K562 (cell line): ENCODE data around the gene TPK1. TPM values are rescaled to one million over a fixed set of nuclear protein-coding genes. Genes with fewer than 3 reads are reported as not detected.

Experiments used
- CCNT2 ChIP-seq: IDR thresholded peaks from 2 replicates; pipeline ENCODE4 v1.6.1; 2011; ENCODE audit warnings: borderline replicate concordance, low read depth, mild to moderate bottlenecking, moderate library complexity, mixed read lengths, low read length; ENCODE audit not compliant: insufficient read length; ENCODE audit errors: extremely low read depth
- CHD4 ChIP-seq: fragments of 200-600 bp; sonication (generic); IDR thresholded peaks from 3 replicates; pipeline ENCODE4 v1.6.1; 2012; ENCODE audit warnings: low read depth, mild to moderate bottlenecking, mixed read lengths, low read length, inconsistent platforms; ENCODE audit not compliant: insufficient read depth, insufficient replicate concordance, poor library complexity, severe bottlenecking
- E2F3 ChIP-seq: fragments of 250-450 bp; sonication (Bioruptor Pico); IDR thresholded peaks from 2 replicates; pipeline ENCODE4 v1.4.0; 2020; ENCODE audit warnings: mild to moderate bottlenecking
- ELF2 ChIP-seq: fragments of 250-450 bp; sonication (Bioruptor Pico); IDR thresholded peaks from 2 replicates; pipeline ENCODE4 v1.5.0; 2021; ENCODE audit warnings: mild to moderate bottlenecking
- HDAC6 ChIP-seq: IDR thresholded peaks from 2 replicates; pipeline ENCODE4 v1.6.1; 2012; ENCODE audit warnings: low read depth, mild to moderate bottlenecking, control low read depth, inconsistent platforms, low read length, moderate library complexity
- HEY1 ChIP-seq: fragments of 250-450 bp; sonication (Bioruptor Pico); IDR thresholded peaks from 2 replicates; pipeline ENCODE4 v1.5.0; 2020; ENCODE audit warnings: mild to moderate bottlenecking, moderate library complexity, borderline replicate concordance
- JUN ChIP-seq, 2 experiments: sonication (generic) in 1 of 2; formaldehyde crosslinking in 1 of 2; IDR thresholded peaks; 2 replicates each; pipeline versions ENCODE4 v1.6.1 to v1.8.0; 2012 to 2022; ENCODE audit warnings: borderline replicate concordance in 2 of 2, mild to moderate bottlenecking in 2 of 2, improper control_type of control experiment in 1 of 2, low read depth in 1 of 2, low read length in 1 of 2, missing genetic modification reagents in 1 of 2
- NCOA6 ChIP-seq: fragments of 450-650 bp; IDR thresholded peaks from 2 replicates; pipeline ENCODE4 v1.6.1; 2017; ENCODE audit warnings: mild to moderate bottlenecking
- NR1H2 ChIP-seq: sonication (generic); formaldehyde crosslinking; IDR thresholded peaks from 2 replicates; pipeline ENCODE4 v1.4.0; 2020; ENCODE audit warnings: mild to moderate bottlenecking, missing genetic modification reagents
- PHF20 ChIP-seq: fragments of 450-650 bp; IDR thresholded peaks from 2 replicates; pipeline ENCODE4 v1.6.1; 2018; ENCODE audit not compliant: partially characterized antibody
- PHF8 ChIP-seq: fragments of 200-600 bp; sonication (generic); IDR thresholded peaks from 2 replicates; pipeline ENCODE4 v1.6.1; 2012; ENCODE audit warnings: mixed run types, mild to moderate bottlenecking, inconsistent platforms, low read length, moderate library complexity, borderline replicate concordance
- RFX1 ChIP-seq: fragments of 450-650 bp; IDR thresholded peaks from 2 replicates; pipeline ENCODE4 v1.6.1; 2016; ENCODE audit warnings: mild to moderate bottlenecking, moderate library complexity
- STAG1 ChIP-seq: sonication (generic); formaldehyde crosslinking; IDR thresholded peaks from 2 replicates; pipeline ENCODE4 v1.5.0; 2020; ENCODE audit warnings: missing genetic modification reagents, borderline replicate concordance
- TCF3 ChIP-seq: sonication (generic); formaldehyde crosslinking; IDR thresholded peaks from 2 replicates; pipeline ENCODE4 v1.4.0; 2020; ENCODE audit warnings: mild to moderate bottlenecking, missing genetic modification reagents
- ZC3H4 ChIP-seq: sonication (generic); formaldehyde crosslinking; IDR thresholded peaks from 2 replicates; pipeline ENCODE4 v1.9.0; 2021; ENCODE audit warnings: missing genetic modification reagents, borderline replicate concordance
- ZNF277 ChIP-seq: fragments of 250-450 bp; sonication (Bioruptor Pico); IDR thresholded peaks from 2 replicates; pipeline ENCODE4 v1.8.0; 2022; ENCODE audit warnings: inconsistent platforms, mild to moderate bottlenecking, moderate library complexity, borderline replicate concordance
- ZNF431 ChIP-seq: sonication (generic); formaldehyde crosslinking; IDR thresholded peaks from 2 replicates; pipeline ENCODE4 v1.8.0; 2022; ENCODE audit warnings: mild to moderate bottlenecking, missing genetic modification reagents
- ZNF584 ChIP-seq: fragments of 200-800 bp; sonication (Bioruptor generic); IDR thresholded peaks from 2 replicates; pipeline ENCODE4 v1.6.1; 2016; ENCODE audit warnings: low read depth, mild to moderate bottlenecking, missing genetic modification characterization, missing compliant biosample characterization
- ZNF778 ChIP-seq: fragments of 450-650 bp; formaldehyde crosslinking; IDR thresholded peaks from 2 replicates; pipeline ENCODE4 v1.4.0; 2020; ENCODE audit warnings: mild to moderate bottlenecking, moderate library complexity
- polyA plus RNA-seq, 8 experiments: library from polyadenylated mRNA; depleted of rRNA in 4 of 8; stranded (reverse) in 5 of 8; unstranded in 3 of 8; fragments of >200 nt; fragmentation: Nextera tagmentation in 2 of 8; fragmentation: Illumina TruSeq in 1 of 8; extraction: Ambion mirVana in 2 of 8; extraction: Trizol in 1 of 8; gene quantifications; 2 replicates each; pipeline versions ENCODE4 v1.2.1 to v1.2.3, GENCODE V29; 2011 to 2014; ENCODE audit warnings: inconsistent platforms in 1 of 8, missing spikeins in 1 of 8
- total RNA-seq, 7 experiments: library from RNA; depleted of rRNA in 6 of 7; stranded (reverse); fragments of >200 nt in 6 of 7; fragmentation: Illumina TruSeq in 2 of 7; extraction: Trizol in 2 of 7; gene quantifications; 2 replicates each; pipeline versions ENCODE4 v1.2.1 to v1.2.3, GENCODE V29; 2011 to 2021; ENCODE audit warnings: low replicate concordance in 1 of 7
- TF ChIP-seq, protein P1 (sequence below): IDR thresholded peaks from 2 replicates; pipeline ENCODE4 v1.6.1; 2016; ENCODE audit warnings: missing genetic modification characterization, missing compliant biosample characterization
- TF ChIP-seq, protein P2 (sequence below), 2 experiments: fragments of 250-450 bp in 1 of 2; fragments of 450-650 bp in 1 of 2; sonication (Bioruptor Pico) in 1 of 2; IDR thresholded peaks; 2 replicates each; pipeline versions ENCODE4 v1.6.1 to v1.8.0; 2016 to 2021; ENCODE audit warnings: mild to moderate bottlenecking in 2 of 2, moderate library complexity in 2 of 2, missing compliant biosample characterization in 1 of 2, missing genetic modification characterization in 1 of 2
- TF ChIP-seq, protein P3 (sequence below): sonication (generic); formaldehyde crosslinking; IDR thresholded peaks from 2 replicates; pipeline ENCODE4 v1.8.0; 2022; ENCODE audit warnings: mild to moderate bottlenecking, missing genetic modification reagents

TPK1 gene
- total and polyA plus RNA-seq, 9 of the 15 experiments (the other 6 are each of a cell fraction or from before 2014, with no cell fraction given), result 5.1 to 16.2 (median 9.2) TPM

DNA sequence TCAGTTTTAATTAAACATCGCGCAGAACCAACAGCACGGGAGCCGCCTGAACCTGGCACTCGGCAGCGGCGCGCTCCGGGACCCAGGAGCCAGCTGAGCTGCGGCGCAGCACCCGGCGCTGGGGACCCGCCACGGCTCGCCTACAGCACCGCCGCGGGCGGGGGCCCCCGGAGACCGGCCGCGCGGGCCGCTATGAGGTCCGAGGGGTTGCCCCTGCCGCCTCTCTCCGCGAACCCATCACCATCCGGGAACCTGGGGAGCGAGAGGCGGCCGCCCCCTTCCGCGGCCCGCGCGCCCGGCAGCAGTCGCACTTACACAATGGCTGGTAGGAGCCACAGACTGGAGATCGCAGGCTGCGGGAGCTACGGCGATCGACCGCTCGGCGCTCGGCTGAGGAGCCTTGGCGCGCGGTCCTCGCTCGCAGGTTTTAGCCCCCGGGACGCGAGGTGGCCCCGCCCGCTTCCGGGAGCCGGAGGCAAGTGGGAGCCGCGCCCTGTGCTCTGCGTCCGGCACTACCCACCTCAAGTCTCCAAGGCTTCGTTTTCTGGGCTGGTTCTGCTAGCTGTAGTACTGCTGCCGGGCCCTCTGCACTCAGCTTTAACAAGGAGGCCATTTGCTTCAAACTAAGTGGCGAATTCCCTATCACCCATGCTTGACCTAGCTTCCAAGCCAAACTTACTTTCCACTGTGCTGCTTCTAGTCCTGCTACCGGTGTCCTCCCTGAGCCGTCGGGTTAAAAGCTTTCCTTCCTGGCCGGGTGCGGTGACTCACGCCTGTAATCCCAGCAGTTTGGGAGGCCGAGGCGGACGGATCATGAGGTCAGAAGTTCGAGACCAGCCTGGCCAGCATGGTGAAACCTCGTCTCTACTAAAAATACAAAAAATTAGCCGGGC, at the start of gene TPK1 (continued):
- no peak for TF ChIP-seq STAG1
- peak; percentile 62; the same call in 1 of the 2 replicates for TF ChIP-seq NCOA6
- peak; percentile 62; the same call in 1 of the 2 replicates for TF ChIP-seq ZNF584 (CRISPR knock-in tag)
- no peak for TF ChIP-seq E2F3 (CRISPR knock-in tag)
- TF ChIP-seq ZNF431 (CRISPR knock-in tag), result 0 out of 2 replicates have a peak, but pooled peaks have one; percentile 53
- TF ChIP-seq HDAC6, result no peak
- peak; percentile 96 for TF ChIP-seq CCNT2
- TF ChIP-seq, protein P1, sequence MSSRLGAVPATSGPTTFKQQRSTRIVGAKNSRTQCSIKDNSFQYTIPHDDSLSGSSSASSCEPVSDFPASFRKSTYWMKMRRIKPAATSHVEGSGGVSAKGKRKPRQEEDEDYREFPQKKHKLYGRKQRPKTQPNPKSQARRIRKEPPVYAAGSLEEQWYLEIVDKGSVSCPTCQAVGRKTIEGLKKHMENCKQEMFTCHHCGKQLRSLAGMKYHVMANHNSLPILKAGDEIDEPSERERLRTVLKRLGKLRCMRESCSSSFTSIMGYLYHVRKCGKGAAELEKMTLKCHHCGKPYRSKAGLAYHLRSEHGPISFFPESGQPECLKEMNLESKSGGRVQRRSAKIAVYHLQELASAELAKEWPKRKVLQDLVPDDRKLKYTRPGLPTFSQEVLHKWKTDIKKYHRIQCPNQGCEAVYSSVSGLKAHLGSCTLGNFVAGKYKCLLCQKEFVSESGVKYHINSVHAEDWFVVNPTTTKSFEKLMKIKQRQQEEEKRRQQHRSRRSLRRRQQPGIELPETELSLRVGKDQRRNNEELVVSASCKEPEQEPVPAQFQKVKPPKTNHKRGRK (tag), result no peak
- peak; percentile 72 for TF ChIP-seq PHF20
- TF ChIP-seq NR1H2 (CRISPR knock-in tag), result no peak; the same call in 1 of the 2 replicates
- TF ChIP-seq, protein P2, sequence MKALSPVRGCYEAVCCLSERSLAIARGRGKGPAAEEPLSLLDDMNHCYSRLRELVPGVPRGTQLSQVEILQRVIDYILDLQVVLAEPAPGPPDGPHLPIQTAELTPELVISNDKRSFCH (CRISPR knock-in tag; IDR thresholded peaks at IDR 0.05), result no peak
- TF ChIP-seq, protein P2 (tag; IDR thresholded peaks at IDR 0.05), result no peak; the same call in none of the 2 replicates
- TF ChIP-seq ELF2 (CRISPR knock-in tag), result peak; percentile 82
- no peak; the same call in 1 of the 2 replicates for TF ChIP-seq TCF3
- TF ChIP-seq ZNF778 (CRISPR knock-in tag), result no peak
- no peak for TF ChIP-seq ZNF277
- TF ChIP-seq RFX1, result no peak
- TF ChIP-seq CHD4, result peak; percentile 88
- TF ChIP-seq PHF8, result peak; percentile 79
- peak; percentile 74; the same call in 1 of the 2 replicates for TF ChIP-seq JUN (IDR thresholded peaks at IDR 0.05; ENCODE audit: borderline replicate concordance, low read depth, low read length)
- peak; percentile 68; the same call in 1 of the 2 replicates for TF ChIP-seq JUN (CRISPR knock-in tag; IDR thresholded peaks at IDR 0.05; ENCODE audit: borderline replicate concordance)
- TF ChIP-seq, protein P3, sequence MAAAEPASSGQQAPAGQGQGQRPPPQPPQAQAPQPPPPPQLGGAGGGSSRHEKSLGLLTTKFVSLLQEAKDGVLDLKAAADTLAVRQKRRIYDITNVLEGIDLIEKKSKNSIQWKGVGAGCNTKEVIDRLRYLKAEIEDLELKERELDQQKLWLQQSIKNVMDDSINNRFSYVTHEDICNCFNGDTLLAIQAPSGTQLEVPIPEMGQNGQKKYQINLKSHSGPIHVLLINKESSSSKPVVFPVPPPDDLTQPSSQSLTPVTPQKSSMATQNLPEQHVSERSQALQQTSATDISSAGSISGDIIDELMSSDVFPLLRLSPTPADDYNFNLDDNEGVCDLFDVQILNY (CRISPR knock-in tag), result peak; percentile 59; the same call in 1 of the 2 replicates
- no peak for TF ChIP-seq ZC3H4 (CRISPR knock-in tag)
- TF ChIP-seq HEY1, result no peak
